GM13977 (cell line): ENCODE measurements around the gene MYMX.
"Not testable (repeated sequence)": the region's sequence is repeated elsewhere in the genome, so short reads cannot be mapped to it uniquely, and the experiment has no call there.

Experiments
- DNase-seq: peaks from one replicate; pipeline ENCODE4 v3.0.0; 2012; ENCODE audit warnings: low spot score
- CTCF ChIP-seq: IDR thresholded peaks from 2 replicates; pipeline ENCODE4 v1.5.1; 2012; ENCODE audit warnings: mild to moderate bottlenecking, control low read depth; ENCODE audit not compliant: insufficient read depth; ENCODE audit errors: extremely low read depth, missing control alignments
- in situ Hi-C: fragments of 300-500 bp; cut with MboI; formaldehyde crosslinking; loops from one replicate; pipeline ENCODE4 v1.12.0; 2022; ENCODE audit warnings: low sequenced_read_pairs, low pct_unique_long_range_greater_than_20kb, mixed read lengths, inconsistent platforms; ENCODE audit not compliant: unreplicated experiment

The MYMX gene

GRCh38 chr6:44188819-44189218 is 27.9 kb upstream of the MYMX start:
- in situ Hi-C loops, result no loop called here
- no peak for DNase-seq
- no peak for TF ChIP-seq CTCF

DNA sequence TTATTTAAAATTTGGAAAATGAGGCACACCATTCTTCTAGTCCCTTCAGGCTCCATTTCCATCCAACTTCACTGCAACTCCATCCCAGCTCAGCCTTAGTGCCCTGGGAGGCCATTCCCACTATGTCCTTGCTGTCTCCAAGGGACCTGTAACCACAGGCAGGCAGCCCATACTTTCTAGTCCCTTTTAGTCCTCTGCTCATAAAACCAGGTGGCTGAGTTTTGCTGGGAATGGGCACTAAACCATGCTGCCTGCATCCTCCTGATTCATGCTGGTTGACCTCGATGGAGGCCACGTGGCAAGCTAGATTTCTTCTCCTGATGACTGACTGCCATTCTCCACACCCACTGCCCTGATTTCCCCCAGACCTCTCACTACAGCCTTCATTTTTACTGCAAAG is 27.5 kb upstream of the MYMX start:
- DNase-seq, result no peak
- TF ChIP-seq CTCF, result no peak
- in situ Hi-C loops, result no loop called here

- in situ Hi-C loops, result no loop called here
- TF ChIP-seq CTCF, result no peak
- DNase-seq, result peak; percentile 79
Observed at GRCh38 chr6:44190715-44191114, 26.0 kb upstream of the MYMX start.

DNA sequence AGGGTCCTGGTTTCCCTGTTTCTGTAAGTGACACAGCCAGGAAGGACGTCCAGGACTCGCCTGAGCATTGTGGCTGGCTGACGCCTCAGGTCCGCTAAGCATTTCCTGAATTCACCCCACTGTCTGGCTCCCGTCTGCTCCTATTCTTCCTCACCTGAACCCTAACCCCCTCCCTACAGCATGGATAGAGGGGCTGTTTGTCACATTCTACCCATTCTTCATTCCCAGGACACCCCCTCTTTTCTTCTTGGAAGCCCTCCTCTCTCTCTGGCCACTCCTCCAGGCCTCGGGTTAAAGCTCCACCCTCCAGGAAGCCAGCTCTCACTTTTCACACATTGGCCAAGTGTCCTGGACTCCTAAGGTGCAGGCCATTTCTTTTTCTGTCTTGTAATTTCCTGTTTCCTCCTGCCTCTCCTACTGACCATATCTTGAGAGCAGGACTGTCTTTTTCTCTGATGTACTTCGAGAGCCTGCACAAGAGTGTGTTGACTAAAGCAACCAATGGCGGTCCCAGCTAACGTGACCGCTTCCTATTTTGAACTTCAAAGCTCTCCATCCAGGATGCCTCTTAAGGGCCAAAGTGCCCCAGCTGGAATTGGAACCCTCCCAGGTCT is 24.2 kb upstream of the MYMX start:
- in situ Hi-C loops, result no loop called here
- no peak for TF ChIP-seq CTCF

DNA sequence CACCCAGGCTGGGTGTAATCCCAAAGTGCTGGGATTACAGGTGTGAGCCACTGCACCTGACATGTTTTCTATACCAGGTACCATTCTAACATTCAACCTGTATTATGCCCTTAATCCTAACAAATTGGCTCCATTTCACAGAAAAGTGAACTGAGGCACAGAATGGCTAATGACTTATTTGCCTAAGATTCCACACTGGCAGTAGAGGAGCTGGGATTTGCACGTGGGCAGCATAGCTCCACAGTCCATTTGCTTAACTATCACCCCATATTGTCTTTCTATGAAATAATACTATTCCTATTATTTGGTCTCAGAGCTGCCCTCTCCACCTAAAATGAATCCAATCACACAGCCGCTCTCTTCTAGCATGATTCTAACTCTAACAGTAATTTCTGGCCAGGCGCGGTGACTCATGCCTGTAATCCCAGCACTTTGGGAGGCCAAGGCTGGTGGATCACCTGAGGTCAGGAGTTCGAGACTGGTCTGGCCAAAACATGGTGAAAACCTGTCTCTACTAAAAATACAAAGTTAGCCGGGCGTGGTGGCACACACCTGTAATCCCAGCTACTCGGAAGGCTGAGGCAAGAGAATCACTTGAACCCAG is 23.3 kb upstream of the MYMX start:
- DNase-seq, result no peak
- in situ Hi-C loops, result no loop called here
- TF ChIP-seq CTCF, result no peak

More for the DNA sequence above, 24.2 kb upstream of the MYMX start:
- no peak for DNase-seq

- in situ Hi-C loops, result no loop called here
- TF ChIP-seq CTCF, result no peak
- no peak for DNase-seq
Observed at GRCh38 chr6:44194326-44194725, 22.4 kb upstream of the MYMX start.

- DNase-seq, in situ Hi-C loops: not testable (repeated sequence)
Observed at GRCh38 chr6:44196351-44196750, 20.4 kb upstream of the MYMX start.
